Mesodermal cell (in vitro differentiated cells): ENCODE data around the gene CACNA1C.

ENCODE experiments used
- H3K27ac ChIP-seq: 2 replicates; pipeline ENCODE4 v1.7.0; 2013; ENCODE audit warnings: mild to moderate bottlenecking, low read depth, low read length, moderate library complexity; ENCODE audit not compliant: severe bottlenecking
- H3K36me3 ChIP-seq: 2 replicates; pipeline ENCODE4 v1.7.1; 2013; ENCODE audit warnings: mild to moderate bottlenecking, low read length, moderate library complexity; ENCODE audit not compliant: control insufficient read depth, insufficient read depth
- H3K4me1 ChIP-seq: one replicate; pipeline ENCODE4 v1.7.1; 2013; ENCODE audit warnings: mild to moderate bottlenecking, low read length; ENCODE audit not compliant: insufficient read depth, control insufficient read depth, poor library complexity, severe bottlenecking
- H3K4me3 ChIP-seq: 2 replicates; pipeline ENCODE4 v1.7.0; 2013; ENCODE audit warnings: low read length, control low read depth, mild to moderate bottlenecking; ENCODE audit not compliant: insufficient read depth, poor library complexity, severe bottlenecking; ENCODE audit errors: extremely low read depth
- H3K9me3 ChIP-seq: 2 replicates; pipeline ENCODE4 v1.7.1; 2013; ENCODE audit warnings: mild to moderate bottlenecking, low read length, moderate library complexity; ENCODE audit not compliant: control insufficient read depth
- WGBS, 2 experiments: methylation state at CpG; one replicate each; pipeline ENCODE4 v1.1.5; 2013; ENCODE audit warnings: missing lambda C conversion rate in 2 of 2; ENCODE audit not compliant: insufficient coverage in 2 of 2; 5-methylcytosine and 5-hydroxymethylcytosine counted together

CACNA1C gene

GRCh38 chr12:2341871-2342270 lies 289.1 kb downstream of the CACNA1C start:
- Histone ChIP-seq H3K4me3 (no peak overlapping the region), H3K4me1 (peaks cover 52% of the 10 kb centered on the region), H3K36me3 (no peaks in the 10 kb centered on the region), H3K9me3 (no peaks in the 10 kb centered on the region), H3K27ac (peak overlapping the region; percentile 34)
- 85 to 97% methylated on average over 4 to 6 of the region's 7 CpGs for WGBS, 2 experiments

- Histone ChIP-seq H3K9me3 (no peaks in the 10 kb centered on the region), H3K27ac (no peak overlapping the region), H3K36me3 (no peaks in the 10 kb centered on the region), H3K4me1 (peaks cover 47% of the 10 kb centered on the region), H3K4me3 (no peak overlapping the region)
- 82 to 89% methylated on average over 1 to 3 of the region's 4 CpGs for WGBS, 2 experiments
Observed at GRCh38 chr12:2343681-2344080, 290.9 kb downstream of the CACNA1C start.

- no peaks in the 10 kb centered on the region for H3K9me3 ChIP-seq
- no peaks in the 10 kb centered on the region for H3K36me3 ChIP-seq
- H3K27ac ChIP-seq: no peak overlapping the region
- no peak overlapping the region for H3K4me3 ChIP-seq
- H3K4me1 ChIP-seq: peaks cover 45% of the 10 kb centered on the region
- no CpG with 5 or more reads among the region's 2 CpGs for WGBS, 2 experiments
Observed at GRCh38 chr12:2344476-2344875, 291.7 kb downstream of the CACNA1C start.

- WGBS, 2 experiments: 77 to 93% methylated on average over 3 to 4 of the region's 4 CpGs
- Histone ChIP-seq H3K27ac (no peak overlapping the region), H3K9me3 (no peaks in the 10 kb centered on the region)
Observed at GRCh38 chr12:2344885-2345284, 292.1 kb downstream of the CACNA1C start.

GRCh38 chr12:2345902-2346301 lies 293.1 kb downstream of the CACNA1C start:
- Histone ChIP-seq H3K27ac (no peak overlapping the region), H3K36me3 (no peaks in the 10 kb centered on the region), H3K9me3 (no peaks in the 10 kb centered on the region), H3K4me3 (no peak overlapping the region), H3K4me1 (peaks cover 45% of the 10 kb centered on the region)
- WGBS, 2 experiments: 90 to 95% methylated on average over 5 to 11 of the region's 11 CpGs

More at GRCh38 chr12:2344885-2345284, 292.1 kb downstream of the CACNA1C start:
- Histone ChIP-seq H3K36me3 (no peaks in the 10 kb centered on the region), H3K4me1 (peaks cover 45% of the 10 kb centered on the region), H3K4me3 (no peak overlapping the region)

GRCh38 chr12:2346416-2346815 lies 293.6 kb downstream of the CACNA1C start:
- no peak overlapping the region for H3K4me3 ChIP-seq
- 85 to 94% methylated on average over 3 to 5 of the region's 5 CpGs for WGBS, 2 experiments

GRCh38 chr12:2347137-2347843 lies 294.5 kb downstream of the CACNA1C start:
- H3K4me3 ChIP-seq: no peak overlapping the region
- H3K9me3 ChIP-seq: no peaks in the 10 kb centered on the region
- H3K36me3 ChIP-seq: no peaks in the 10 kb centered on the region
- H3K27ac ChIP-seq: no peak overlapping the region
- WGBS, 2 experiments: 92 to 95% methylated on average over 3 to 4 of the region's 6 CpGs
- peaks cover 33% of the 10 kb centered on the region for H3K4me1 ChIP-seq

More at GRCh38 chr12:2346416-2346815, 293.6 kb downstream of the CACNA1C start:
- no peak overlapping the region for H3K27ac ChIP-seq
- no peaks in the 10 kb centered on the region for H3K36me3 ChIP-seq
- no peaks in the 10 kb centered on the region for H3K9me3 ChIP-seq
- peaks cover 42% of the 10 kb centered on the region for H3K4me1 ChIP-seq

GRCh38 chr12:2347844-2348481 lies 295.2 kb downstream of the CACNA1C start:
- Histone ChIP-seq H3K36me3 (no peaks in the 10 kb centered on the region), H3K4me3 (no peak overlapping the region), H3K9me3 (no peaks in the 10 kb centered on the region), H3K27ac (no peak overlapping the region), H3K4me1 (peaks cover 29% of the 10 kb centered on the region)
- WGBS, 2 experiments: 93 to 95% methylated on average over 16 to 19 of the region's 19 CpGs

- Histone ChIP-seq H3K27ac (no peak overlapping the region), H3K36me3 (no peaks in the 10 kb centered on the region), H3K4me3 (no peak overlapping the region), H3K9me3 (no peaks in the 10 kb centered on the region), H3K4me1 (peaks cover 24% of the 10 kb centered on the region)
- 95 to 98% methylated on average over 9 to 10 of the region's 11 CpGs for WGBS, 2 experiments
Observed at GRCh38 chr12:2348482-2348852, 295.7 kb downstream of the CACNA1C start.

- Histone ChIP-seq H3K9me3 (no peaks in the 10 kb centered on the region), H3K36me3 (no peaks in the 10 kb centered on the region), H3K4me3 (no peak overlapping the region), H3K27ac (no peak overlapping the region), H3K4me1 (peaks cover 20% of the 10 kb centered on the region)
- 92 to 95% methylated on average over 8 of the region's 8 CpGs for WGBS, 2 experiments
Observed at GRCh38 chr12:2351161-2351560, 298.4 kb downstream of the CACNA1C start.

- Histone ChIP-seq H3K9me3 (no peaks in the 10 kb centered on the region), H3K27ac (no peak overlapping the region), H3K4me1 (peaks cover 11% of the 10 kb centered on the region), H3K4me3 (no peak overlapping the region), H3K36me3 (no peaks in the 10 kb centered on the region)
- WGBS, 2 experiments: 91 to 93% methylated on average over 5 to 6 of the region's 6 CpGs
Observed at GRCh38 chr12:2352203-2352602, 299.4 kb downstream of the CACNA1C start.
